EH (cell line): ENCODE measurements around the gene DDX31.

Experiments
- DNase-seq: peaks from one replicate; pipeline ENCODE4 v3.0.0-alpha.2; 2015; ENCODE audit warnings: low read depth

The DDX31 gene

GRCh38 chr9:132546148-132547051 is 123.4 kb downstream of the DDX31 start:
- peak; percentile 26 for DNase-seq

- no peak for DNase-seq
Observed at GRCh38 chr9:132545578-132545977, 124.2 kb downstream of the DDX31 start.

GRCh38 chr9:132543960-132544359 is 125.8 kb downstream of the DDX31 start:
- DNase-seq, result no peak

GRCh38 chr9:132543251-132543650 is 126.5 kb downstream of the DDX31 start:
- DNase-seq, result no peak
